Mesothelial cell of epicardium (in vitro differentiated cells): Measurements from ENCODE around the gene GNG8. TPM values are rescaled to one million over a fixed set of nuclear protein-coding genes. Genes with fewer than 3 reads are reported as not detected.

ENCODE experiments used
- DNase-seq, 2 experiments: peaks; one replicate each; pipeline ENCODE4 v3.0.0; 2021; ENCODE audit warnings: low spot score in 2 of 2; ENCODE audit not compliant: unreplicated experiment in 2 of 2
- H3K27ac Mint-ChIP-seq: 2 replicates; pipeline ENCODE4 v1.8.0; 2021; ENCODE audit warnings: mixed read lengths
- H3K27me3 Mint-ChIP-seq: 2 replicates; pipeline ENCODE4 v1.8.0; 2021; ENCODE audit warnings: low read depth, mixed read lengths
- H3K36me3 Mint-ChIP-seq: 2 replicates; pipeline ENCODE4 v1.8.0; 2021; ENCODE audit warnings: mixed read lengths
- H3K4me1 Mint-ChIP-seq: 2 replicates; pipeline ENCODE4 v1.8.0; 2021; ENCODE audit warnings: mixed read lengths
- H3K4me3 Mint-ChIP-seq: 2 replicates; pipeline ENCODE4 v1.8.0; 2021; ENCODE audit warnings: mild to moderate bottlenecking, moderate library complexity, mixed read lengths
- H3K9me3 Mint-ChIP-seq: 2 replicates; pipeline ENCODE4 v1.8.0; 2021; ENCODE audit warnings: mixed read lengths
- CTCF ChIP-seq: fragments of 200-600 bp; sonication (generic); IDR thresholded peaks from one replicate; pipeline ENCODE4 v1.5.0; 2021; ENCODE audit warnings: antibody characterized with exemption; ENCODE audit not compliant: unreplicated experiment
- total RNA-seq: library from RNA; stranded (reverse); gene quantifications from 3 replicates; pipeline ENCODE4 v1.2.1, GENCODE V29; 2021

GNG8 gene
- total RNA-seq, 1 donor from 2014 or later, result 13.7 TPM

GRCh38 chr19:46602392-46603194 lies 33.4 kb downstream of the GNG8 start:
- Mint-ChIP-seq H3K9me3 (peaks cover 20% of the 10 kb centered on the region), H3K27ac (peak overlapping the region; percentile 85), H3K4me3 (peak overlapping the region; percentile 99), H3K27me3 (no peaks in the 10 kb centered on the region), H3K4me1 (peaks cover 21% of the 10 kb centered on the region), H3K36me3 (peaks cover 9% of the 10 kb centered on the region)
- peak in 1 of 2 experiments; percentile 39 for DNase-seq
- TF ChIP-seq CTCF, result no peak

- DNase-seq, result peak in 1 of 2 experiments; percentile 39
- peak within 1 kb of the TSS; percentile 100 for H3K27ac Mint-ChIP-seq
- H3K9me3 Mint-ChIP-seq, result peaks cover 23% of the 10 kb centered on the region
- H3K4me1 Mint-ChIP-seq, result peaks cover 21% of the 10 kb centered on the region
- TF ChIP-seq CTCF, result no peak
- no peaks in the 10 kb centered on the region for H3K27me3 Mint-ChIP-seq
- peaks cover 9% of the 10 kb centered on the region for H3K36me3 Mint-ChIP-seq
- H3K4me3 Mint-ChIP-seq, result peak within 1 kb of the TSS; percentile 99
Measured at GRCh38 chr19:46601318-46602224, 34.4 kb downstream of the GNG8 start, which contains the start of gene CALM3. Gene CALM3 (plus strand): TSS chr19:46601330. CDS start chr19:46601435, 105 bp downstream.

- Mint-ChIP-seq H3K27me3 (no peaks in the 10 kb centered on the region), H3K4me1 (peaks cover 21% of the 10 kb centered on the region), H3K9me3 (peaks cover 26% of the 10 kb centered on the region), H3K4me3 (peak overlapping the region; percentile 99), H3K27ac (peak overlapping the region; percentile 100), H3K36me3 (peaks cover 5% of the 10 kb centered on the region)
- TF ChIP-seq CTCF, result no peak
- peak; percentile 96 to 99 for DNase-seq
Measured at GRCh38 chr19:46600384-46601317, 35.4 kb downstream of the GNG8 start.

GRCh38 chr19:46599716-46600373 lies 36.2 kb downstream of the GNG8 start:
- peak overlapping the region; percentile 99 for H3K4me3 Mint-ChIP-seq
- H3K27ac Mint-ChIP-seq, result peak overlapping the region; percentile 100
- no peak for TF ChIP-seq CTCF
- H3K27me3 Mint-ChIP-seq, result no peaks in the 10 kb centered on the region
- DNase-seq, result no peak
- H3K36me3 Mint-ChIP-seq, result peaks cover 5% of the 10 kb centered on the region
- peaks cover 21% of the 10 kb centered on the region for H3K4me1 Mint-ChIP-seq
- peaks cover 31% of the 10 kb centered on the region for H3K9me3 Mint-ChIP-seq
